A549 (cell line): ENCODE results near the gene SLC6A7.

Experiments
- CTCF ChIP-seq: fragments of >200 bp; sonication (Bioruptor Twin); formaldehyde crosslinking; IDR thresholded peaks from 3 replicates; pipeline ENCODE4 v1.5.1; 2016
- EHF ChIP-seq: fragments of 250-450 bp; sonication (Bioruptor Pico); IDR thresholded peaks from 2 replicates; pipeline ENCODE4 v1.5.0; 2020; ENCODE audit warnings: mild to moderate bottlenecking
- EHMT2 ChIP-seq: fragments of 200-600 bp; sonication (generic); IDR thresholded peaks from 2 replicates; pipeline ENCODE4 v1.6.1; 2016; ENCODE audit warnings: antibody characterized with exemption, low read depth, mild to moderate bottlenecking, moderate library complexity
- ESRRA ChIP-seq: fragments of 150-350 bp; IDR thresholded peaks from 2 replicates; pipeline ENCODE4 v1.6.1; 2014; ENCODE audit warnings: mild to moderate bottlenecking, low read length, borderline replicate concordance
- MAFK ChIP-seq: fragments of 450-650 bp; IDR thresholded peaks from 2 replicates; pipeline ENCODE4 v1.6.1; 2014; ENCODE audit not compliant: partially characterized antibody
- NPAS2 ChIP-seq: fragments of 250-450 bp; sonication (Bioruptor Pico); IDR thresholded peaks from 2 replicates; pipeline ENCODE4 v1.8.0; 2022; ENCODE audit warnings: mild to moderate bottlenecking, moderate library complexity, borderline replicate concordance
- NR3C1 ChIP-seq: fragments of >200 bp; sonication (Bioruptor Twin); formaldehyde crosslinking; IDR thresholded peaks from 3 replicates; pipeline ENCODE4 v1.6.1; 2017
- POLR2A ChIP-seq: IDR thresholded peaks from 2 replicates; pipeline ENCODE4 v1.6.1; 2012; ENCODE audit warnings: mild to moderate bottlenecking, low read length
- POLR2AphosphoS2 ChIP-seq: conservative IDR thresholded peaks from 2 replicates; pipeline ENCODE4 v1.6.1; 2012; ENCODE audit warnings: low read length, improper control_type of control experiment, inconsistent platforms
- RAD21 ChIP-seq, 2 experiments: fragments of >200 bp in 1 of 2; sonication (Bioruptor Twin) in 1 of 2; formaldehyde crosslinking in 1 of 2; IDR thresholded peaks in 1 of 2; conservative IDR thresholded peaks in 1 of 2; 2 replicates in 1 of 2; 3 replicates in 1 of 2; pipeline ENCODE4 v1.6.1; 2012 to 2018; ENCODE audit warnings: inconsistent platforms in 1 of 2
- SMC3 ChIP-seq: fragments of >200 bp; sonication (Bioruptor Twin); formaldehyde crosslinking; IDR thresholded peaks from 3 replicates; pipeline ENCODE4 v1.6.1; 2018; ENCODE audit warnings: inconsistent platforms
- USF2 ChIP-seq: fragments of 450-650 bp; IDR thresholded peaks from 2 replicates; pipeline ENCODE4 v1.6.1; 2014; ENCODE audit warnings: antibody characterized with exemption
- ZNF302 ChIP-seq: fragments of 250-450 bp; sonication (Bioruptor Pico); IDR thresholded peaks from 2 replicates; pipeline ENCODE4 v1.9.0; 2021; ENCODE audit warnings: inconsistent platforms, mild to moderate bottlenecking, moderate library complexity

- TF ChIP-seq POLR2A (no peak), CTCF (no peak), RAD21 (conservative IDR thresholded peaks at IDR 0.05 in 1 of 2, IDR thresholded peaks at IDR 0.05 in 1 of 2) (no peak), ESRRA (no peak), ZNF302 (CRISPR knock-in tag) (no peak), EHF (CRISPR knock-in tag) (no peak), SMC3 (no peak), NPAS2 (CRISPR knock-in tag) (no peak), USF2 (no peak), MAFK (no peak), POLR2AphosphoS2 (no peak), EHMT2 (no peak), NR3C1 (no peak)
These were observed 40.2 kb upstream of the SLC6A7 start for GRCh38 chr5:150149618-150150017.
